NCI-H345 treated with DMSO at 0.1 percent for 48 hours (cell line): Measurements from ENCODE around the gene CHST1.

Source experiments
- DNase-seq: peaks from one replicate; lab custom pipeline; 2025; ENCODE audit not compliant: unreplicated experiment; lab: John Stamatoyannopoulos, UW

CHST1 gene

DNA sequence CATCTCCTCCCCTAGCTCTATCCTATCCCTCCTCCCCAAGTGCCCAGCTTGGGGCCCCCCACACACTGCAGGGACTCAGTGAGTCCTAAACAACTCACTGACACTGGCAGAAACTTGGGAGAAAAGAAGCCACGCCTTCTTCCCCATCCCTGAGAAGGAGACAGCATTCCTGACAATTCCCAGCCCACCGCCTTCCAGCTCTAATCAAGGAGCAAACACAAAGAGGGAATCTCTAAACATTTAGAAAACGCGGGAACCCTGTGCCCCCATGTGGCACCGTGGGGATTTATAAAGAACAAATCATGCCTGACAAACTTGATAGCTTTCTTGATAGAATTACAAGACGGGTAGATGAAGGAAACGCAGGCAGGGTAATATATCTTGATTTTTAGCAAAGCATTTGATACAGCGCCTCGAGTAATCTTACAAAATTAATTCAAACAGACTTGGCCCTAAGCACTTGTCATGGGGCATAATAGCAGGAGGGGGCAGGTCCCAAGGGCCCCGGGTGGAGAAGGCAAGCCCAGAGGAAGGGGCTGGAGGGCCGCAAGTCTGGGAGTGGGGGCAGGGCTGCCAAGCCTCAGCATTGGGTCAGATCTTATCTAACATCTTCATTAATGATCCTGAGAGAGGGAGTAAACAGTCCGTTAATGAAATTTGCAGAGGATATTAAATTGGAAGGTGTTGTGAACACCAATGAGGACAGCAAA, 4.5 kb downstream of the CHST1 start:
- no peak for DNase-seq

DNA sequence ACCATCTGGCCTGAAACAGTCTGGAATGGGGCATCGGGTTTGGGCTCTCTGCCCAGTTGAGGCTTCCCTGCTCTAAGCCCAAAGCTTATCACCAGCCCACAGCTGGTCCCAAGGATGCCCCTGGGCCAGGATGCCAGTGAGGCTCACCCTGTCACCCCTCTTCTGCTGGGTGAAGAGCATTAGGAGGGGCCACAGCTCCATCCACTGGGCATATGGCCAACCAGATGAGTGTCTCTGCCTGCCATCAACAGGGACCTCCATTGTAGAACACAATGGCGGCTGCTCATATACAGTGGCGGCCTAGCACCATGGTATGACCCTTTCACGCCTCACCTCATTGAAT, 5.6 kb downstream of the CHST1 start:
- DNase-seq = no peak

DNA sequence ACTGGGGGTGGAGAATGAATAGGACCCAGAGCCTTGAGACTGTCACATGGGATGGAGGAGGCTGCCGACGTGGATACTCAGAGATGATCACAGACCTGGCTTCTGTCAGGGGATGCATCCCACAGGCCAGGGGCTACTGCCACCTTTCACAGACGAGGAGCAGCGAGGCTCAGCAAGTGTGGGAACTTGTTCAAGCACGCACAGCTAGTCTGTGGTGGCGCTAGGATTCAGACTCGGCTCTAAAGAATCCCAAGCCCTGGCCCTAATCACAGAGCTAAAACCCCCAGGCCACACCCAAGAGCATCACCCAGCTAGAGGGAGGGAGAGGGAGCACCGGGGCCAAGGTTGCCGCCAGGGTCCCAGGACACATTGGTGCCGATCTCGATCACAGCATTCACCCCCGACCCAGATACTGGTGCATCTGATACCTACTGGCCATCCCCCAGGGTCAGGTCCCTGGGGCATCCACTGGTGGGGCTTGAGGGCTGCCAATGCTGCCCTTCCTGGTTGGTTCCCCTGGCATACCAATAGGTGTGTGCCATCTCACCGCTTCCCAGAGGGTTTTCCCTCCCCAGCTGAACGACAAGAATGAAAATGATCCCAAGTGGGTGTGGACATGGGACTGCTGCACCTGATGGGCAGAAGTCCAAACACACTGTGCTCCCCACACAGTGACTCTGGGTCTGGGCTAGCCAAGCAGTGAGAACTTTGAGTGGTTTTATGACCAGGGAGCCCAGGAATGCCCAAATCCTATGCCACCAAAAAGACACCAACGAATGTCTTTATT, 6.2 kb downstream of the CHST1 start:
- no peak for DNase-seq

DNA sequence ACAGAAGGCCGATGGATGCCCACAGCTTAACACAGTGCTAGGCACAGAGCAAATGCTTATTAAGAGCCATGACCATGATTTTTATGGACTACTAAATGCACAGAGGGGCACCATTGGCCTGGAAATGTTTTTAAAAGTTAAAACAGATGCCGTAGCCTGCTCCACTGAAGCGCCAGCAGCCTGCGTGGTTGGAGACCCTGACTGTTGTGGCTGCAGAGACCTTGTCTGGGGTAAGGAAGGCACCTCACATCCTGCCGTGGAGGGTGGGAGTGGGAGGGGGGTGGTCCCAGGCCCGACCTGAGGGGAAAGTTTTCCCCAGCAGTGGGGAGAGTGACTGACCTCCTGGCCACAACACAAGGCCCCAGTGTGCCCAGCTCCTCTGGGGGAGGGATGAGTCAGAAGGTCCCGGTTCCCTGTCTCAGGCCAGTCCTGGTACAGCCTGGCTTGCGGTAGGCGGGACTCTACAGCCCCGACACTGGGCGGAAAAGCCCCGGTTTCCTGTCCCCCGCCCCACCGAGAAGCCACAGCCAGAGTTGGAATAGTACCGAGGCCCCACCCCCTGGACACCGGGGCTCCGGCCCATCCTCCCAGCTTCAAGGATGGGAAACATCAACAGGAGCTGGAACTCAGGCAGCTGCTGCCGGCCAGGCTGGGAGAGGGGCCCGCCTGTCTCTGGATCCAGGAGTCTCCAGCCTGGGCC, 7.0 kb downstream of the CHST1 start:
- no peak for DNase-seq

DNA sequence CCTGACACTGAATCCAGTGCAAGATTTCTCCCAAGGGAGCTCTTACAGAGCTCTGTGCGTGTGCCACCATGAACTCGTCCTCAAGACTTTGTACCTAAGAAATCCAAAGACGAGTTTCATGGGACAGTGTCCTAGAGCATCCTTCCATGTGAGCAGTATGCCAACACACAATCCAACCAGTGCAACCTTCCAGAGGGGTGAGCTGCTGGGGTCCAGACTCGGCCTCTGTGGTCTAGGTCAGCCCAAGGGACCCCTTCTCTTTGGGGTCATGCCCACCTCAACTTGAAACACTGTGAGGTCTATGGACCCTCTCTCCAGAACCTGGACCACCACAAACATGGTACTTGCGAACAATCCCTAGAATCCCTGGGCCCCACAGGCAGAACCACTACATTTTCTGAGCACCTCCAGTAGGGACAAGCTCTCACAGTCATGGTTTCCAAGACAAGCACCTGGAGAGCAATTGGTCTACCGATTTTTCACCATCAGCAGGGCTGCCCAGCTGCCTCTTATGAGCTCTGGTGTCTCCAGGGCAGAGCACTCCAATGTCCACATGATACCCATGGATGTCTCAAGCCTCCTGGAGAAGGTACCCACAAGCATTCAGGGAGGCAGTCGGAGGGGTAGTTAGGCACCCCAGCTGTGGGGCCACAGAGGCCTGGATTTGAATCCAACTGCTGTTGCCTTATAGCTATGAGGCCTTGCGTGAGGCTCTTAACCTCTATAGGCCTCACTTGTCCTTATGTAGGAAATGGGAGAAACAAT, 7.7 kb downstream of the CHST1 start:
- no peak for DNase-seq

DNA sequence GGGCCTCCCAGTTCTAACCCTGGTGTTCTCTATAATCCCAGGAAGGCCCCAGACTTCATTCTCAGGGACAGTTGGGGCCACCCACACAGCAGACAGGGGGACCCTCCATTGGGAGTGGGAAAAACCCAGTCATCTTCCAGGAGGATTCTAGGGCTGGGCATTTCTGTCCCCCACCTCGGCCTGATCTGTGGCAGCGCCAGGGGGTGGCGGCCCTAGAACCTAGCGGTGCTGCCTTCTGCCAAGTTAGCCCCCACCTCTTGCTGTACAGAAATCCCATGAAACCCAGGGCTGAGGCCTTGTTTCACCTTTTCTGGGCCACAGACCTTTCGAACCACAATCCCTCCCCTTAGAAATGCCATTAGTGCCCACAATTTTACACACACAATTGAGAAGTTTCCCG, 9.6 kb downstream of the CHST1 start:
- DNase-seq = no peak

DNA sequence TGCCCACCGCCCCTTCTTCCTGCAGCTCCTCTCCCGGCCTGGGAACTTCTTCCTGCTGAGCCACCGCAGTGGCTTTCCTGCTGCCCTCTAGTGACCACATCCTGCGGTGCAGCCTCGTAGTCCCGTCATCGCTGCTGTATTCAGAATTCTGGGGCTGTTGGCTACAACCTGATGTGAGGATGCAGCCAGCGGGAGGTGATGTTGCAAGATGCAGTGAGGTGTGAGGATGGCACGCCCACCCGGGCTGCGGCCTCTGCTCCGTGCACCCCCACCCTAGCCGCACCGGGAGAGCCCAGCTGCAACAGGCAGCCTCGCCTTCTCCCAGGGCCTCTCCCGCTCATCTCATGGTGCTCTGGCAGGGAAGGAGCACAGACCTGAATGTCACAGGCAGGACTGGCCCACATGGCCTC, 10.1 kb downstream of the CHST1 start:
- peak; percentile 31 for DNase-seq

DNA sequence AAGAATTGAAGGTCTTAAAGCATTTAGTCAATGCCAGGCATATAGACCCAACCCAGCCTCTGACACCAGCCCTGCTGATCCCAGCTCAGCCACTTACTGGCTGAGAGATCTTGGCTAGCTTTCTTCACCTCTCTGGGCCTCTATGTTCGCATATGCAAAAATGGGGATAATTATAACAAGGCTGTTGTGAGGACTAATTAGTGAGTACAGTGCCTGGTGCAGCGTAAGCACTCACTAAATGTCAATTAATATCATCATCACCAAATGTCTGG, 10.5 kb downstream of the CHST1 start:
- no peak for DNase-seq

DNA sequence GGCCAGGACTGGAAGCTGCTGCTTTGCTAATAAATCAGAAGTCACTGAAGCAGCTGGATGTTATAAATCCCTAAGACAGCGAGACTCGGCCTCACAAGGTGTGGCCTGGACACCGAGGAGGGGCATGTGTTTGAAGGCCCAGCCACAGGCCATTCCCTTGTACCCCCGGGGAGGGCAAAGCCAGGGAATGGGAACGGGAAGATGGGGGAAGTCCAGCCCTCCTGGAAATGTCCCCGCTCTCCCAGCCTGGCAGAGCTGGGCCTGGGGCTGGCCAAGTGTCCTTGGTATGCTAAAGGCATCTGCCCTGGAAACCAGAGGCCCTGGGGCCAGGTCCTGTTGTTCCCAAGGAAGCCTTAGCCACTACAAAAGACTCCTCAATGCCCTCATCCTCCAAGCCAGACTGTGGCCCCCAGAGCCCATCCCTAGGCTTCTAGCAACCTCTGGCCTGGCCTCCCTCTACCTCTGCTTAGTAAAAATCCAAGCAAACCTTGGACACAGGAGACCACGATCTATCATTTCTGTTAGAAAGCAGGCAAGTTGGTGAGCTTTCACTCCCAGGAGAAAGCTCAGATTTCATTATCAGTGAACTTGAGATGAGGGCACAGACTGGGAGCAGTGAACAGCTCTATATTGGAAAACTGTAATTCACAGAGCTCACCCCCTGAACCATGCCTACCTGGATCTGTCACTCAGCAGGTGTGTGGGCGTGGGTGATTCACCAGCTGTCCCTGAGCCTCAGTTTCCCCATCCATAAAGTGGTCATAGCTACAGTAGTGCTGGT, 11.0 kb downstream of the CHST1 start:
- no peak for DNase-seq

DNA sequence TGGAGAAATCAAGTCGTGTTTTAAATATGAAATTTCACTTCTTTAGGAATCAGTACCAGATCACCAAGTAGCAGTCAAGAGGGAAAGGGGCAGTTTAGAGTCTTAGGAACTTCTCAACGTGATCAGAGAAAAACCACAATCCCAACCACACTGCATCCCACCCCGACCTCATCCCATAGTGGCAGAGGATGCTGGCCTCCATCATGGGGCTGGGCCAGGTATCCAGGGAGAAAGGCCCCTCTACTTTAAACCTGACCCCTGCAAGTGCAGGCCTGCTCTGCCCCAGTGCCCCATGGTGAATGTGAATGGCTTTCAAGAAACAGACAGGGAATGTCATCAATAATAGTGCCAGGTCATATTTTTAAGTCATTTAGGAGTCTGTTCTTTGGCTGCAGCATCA, 12.1 kb downstream of the CHST1 start:
- DNase-seq = no peak

DNA sequence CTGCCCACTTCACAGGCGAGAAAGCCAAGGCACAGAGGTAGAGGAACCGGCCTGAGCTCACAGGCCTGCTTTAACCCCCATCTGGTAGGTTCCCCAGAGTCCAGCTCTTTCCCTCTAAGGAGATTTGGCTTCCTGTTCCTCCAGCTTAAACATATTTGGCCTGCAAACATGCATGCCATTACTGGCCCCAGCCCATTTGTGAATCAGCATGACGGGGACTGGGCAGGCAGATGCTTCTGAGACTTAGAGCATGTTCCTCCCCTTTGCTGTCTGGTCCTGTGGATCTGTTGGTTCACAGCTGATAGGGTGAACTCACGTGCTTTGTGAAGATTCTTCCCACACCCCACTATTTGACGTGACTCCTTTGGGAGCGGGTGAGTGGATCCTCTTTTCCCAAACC, 12.6 kb downstream of the CHST1 start:
- DNase-seq = no peak

DNA sequence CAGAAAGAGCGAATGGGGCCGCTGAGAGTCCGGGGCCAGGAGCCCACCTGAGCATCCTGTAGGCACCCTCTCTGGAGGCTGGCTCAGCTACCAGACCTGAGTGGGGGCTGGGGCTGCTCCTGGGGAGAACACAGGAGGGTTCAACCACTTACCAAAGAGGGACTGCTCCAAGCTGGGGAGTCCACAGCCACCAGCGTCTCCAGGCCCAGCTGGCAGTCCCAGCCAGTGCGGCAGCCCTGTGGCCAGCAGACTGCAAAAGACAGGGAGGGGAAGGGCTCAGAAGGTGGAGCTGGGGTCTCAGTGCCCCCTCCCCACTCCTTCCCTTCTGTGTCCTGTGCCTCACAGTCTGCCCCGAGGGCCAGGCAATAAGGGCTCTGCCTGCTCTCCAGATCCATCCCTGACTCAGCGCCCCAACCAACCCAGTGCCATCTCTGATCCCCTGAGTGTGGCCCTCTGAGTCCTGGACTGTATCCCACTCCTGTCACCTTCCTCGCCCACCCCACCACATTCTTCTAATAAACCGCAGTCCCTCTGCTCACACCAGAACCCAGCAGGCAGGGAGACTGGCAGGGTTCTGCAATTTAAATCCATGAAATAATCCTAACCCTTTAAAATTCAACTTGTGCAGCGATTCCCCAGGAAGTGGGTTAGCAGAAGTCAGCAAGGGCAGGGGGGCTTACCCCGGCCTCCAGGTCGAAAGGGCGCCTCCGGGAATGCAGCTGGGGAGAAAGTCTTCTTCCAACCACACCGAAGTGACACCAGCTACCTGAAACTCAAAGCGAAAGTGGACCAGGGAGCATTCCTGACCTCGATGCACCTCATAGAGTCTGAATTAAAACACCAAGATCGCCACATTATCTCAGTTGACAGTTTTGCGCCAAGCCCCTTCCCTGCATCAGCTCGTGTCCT, 13.3 kb downstream of the CHST1 start:
- DNase-seq = no peak

DNA sequence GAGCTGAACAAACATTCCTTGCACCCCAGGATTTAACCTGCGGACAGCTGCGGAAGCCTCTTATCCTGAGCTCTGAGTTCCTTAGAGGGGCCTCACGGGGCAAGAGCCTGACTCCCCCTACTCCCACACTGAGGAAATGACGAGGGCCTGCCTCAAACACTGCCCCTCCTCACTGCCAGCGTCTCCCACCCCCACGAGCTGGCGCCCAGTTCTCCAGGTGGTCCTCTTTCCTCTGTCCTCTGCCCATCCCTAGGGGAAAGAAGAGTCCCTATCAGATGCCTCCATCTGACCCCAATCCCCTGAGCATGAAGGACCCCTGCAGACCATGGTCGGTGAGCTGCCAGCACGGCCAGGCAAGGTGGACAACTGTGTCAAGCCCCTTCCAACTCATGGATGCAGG, 14.3 kb downstream of the CHST1 start:
- DNase-seq = no peak

DNA sequence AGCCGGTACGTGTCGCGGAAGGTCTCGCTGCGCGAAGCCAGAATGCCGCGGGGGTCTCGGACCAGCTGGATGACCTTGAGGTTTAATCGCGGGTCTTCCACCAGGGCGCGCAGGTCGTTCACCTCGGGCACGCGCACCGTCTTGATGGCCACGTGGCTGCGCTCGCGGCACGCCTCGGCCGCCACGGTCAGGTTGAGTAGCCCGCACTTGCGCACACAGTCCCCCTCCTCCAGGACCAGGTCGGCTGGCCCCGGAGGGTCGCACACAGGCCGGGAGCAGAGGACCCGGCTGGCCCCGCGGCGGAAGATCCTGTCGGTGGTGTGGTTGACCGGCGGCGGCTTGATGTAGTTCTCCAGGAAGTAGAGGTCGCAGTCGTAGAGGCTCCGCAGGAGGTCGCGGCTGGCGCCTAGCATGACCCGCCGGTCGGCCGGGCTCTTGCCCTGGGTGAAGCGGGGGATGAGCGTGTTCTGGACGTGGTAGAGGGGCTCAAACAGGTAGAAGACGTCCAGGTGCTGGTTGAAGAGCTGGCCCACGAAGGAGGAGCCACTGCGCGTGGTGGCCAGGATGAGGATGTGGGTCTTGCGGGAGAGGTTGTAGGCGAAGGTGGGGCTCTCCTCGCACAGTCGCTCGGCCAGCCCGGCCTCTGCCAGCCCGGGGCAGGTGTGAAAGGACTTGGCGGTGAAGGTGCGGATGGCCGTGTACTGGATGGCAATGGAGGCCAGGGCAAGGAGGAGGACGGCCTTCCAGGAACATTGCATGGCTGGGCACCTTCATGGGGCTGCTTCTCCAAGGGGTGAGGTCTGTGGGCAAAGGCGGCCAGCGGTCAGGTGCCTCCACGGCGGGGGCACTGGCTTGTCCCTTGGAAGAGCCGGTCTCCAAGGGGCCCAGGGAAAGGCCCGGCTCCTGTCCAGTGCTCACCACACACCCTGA, 15.0 kb downstream of the CHST1 start:
- no peak for DNase-seq

DNA sequence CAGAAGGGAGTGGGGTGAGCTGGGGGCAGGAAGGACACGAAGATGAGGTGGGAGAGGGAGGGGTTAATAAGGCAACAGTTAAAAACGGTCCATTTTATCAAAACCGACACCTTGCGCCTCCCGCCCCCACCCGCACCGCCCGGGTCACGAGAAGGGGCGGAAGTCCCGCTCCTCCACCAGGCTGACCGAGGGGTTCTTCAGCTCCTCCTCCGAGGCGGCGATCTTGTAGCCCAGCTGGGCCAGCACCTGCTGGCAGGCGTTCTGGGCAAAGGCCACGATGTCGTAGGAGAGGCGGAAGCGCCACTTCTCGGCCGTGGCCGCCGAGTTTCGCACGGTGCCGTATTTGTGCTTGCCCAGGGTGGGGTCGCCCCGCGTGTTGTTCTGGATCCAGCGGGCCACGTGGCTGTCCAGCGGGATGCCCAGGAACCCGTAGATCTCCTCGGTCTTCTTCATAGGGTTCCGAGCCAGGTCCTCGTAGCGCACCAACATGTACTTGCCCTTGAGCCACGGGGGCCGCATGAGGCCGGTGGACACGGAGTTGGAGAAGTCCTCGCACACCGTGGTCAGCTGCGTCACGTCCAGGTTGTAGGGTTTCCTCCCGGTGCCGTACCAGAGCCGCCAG, 15.8 kb downstream of the CHST1 start:
- DNase-seq = no peak

DNA sequence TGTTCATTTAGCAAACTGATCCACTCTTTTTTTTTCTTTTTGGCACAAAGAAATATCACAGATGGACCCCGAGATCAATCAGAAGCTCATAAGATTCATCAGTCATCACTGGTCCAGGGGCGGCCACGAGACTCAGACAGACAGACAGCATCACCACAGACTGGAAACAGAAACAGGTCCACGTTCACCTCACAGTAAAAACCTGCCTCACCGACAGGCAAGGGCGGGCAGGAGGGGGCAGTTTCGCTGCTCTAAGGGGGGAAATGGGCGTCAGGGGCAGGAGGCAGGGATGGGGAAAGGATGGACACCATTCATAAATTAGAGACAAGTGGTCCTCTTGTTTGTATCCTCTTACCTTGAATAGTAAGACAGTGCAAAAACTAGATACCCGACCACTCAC, 16.5 kb downstream of the CHST1 start:
- no peak for DNase-seq

DNA sequence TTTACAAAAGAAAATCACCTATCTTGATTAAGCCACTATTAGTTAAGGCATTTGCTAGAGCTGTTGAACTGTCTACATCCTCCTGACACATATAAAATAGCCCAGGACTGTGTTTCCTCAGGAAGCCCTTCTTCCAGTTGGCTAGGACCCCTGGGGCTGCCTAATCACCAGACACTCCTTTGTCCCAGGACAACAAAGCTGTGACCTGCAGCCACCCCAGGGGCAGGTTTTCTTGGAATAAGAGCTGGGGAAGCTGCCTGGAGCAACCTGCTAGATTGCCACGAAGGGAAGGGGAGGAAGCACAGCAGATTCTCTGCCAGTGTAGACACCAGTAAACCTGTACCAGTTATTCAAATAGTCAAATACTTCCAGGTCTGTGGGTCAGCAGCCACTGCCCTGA, 17.6 kb downstream of the CHST1 start:
- no peak for DNase-seq

DNA sequence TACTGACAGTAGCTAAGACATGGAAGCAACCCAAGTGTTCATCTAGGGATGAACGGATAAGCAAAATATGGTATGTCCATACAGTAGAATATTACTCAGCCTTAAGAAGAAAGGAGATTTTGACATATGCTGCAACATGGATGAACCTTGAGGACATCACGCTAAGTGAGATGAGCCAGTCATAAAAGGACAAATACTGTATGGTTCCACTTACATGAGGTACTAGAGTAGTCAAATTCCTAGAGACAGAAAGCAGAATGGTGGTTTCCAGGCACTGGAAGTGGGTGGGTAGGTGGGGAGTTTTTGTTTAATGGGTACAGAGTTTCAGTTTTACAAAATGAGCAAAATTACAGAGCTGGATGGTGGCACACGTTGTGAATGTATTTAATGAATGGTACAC, 18.1 kb downstream of the CHST1 start:
- no peak for DNase-seq
